ENCODE data around the gene PFKP. TPM values are rescaled to one million over a fixed set of nuclear protein-coding genes. Genes with fewer than 3 reads are reported as not detected.

PFKP gene
- total RNA-seq, 2 donors from 2014 or later: 58.0 to 82.3 TPM

DNA sequence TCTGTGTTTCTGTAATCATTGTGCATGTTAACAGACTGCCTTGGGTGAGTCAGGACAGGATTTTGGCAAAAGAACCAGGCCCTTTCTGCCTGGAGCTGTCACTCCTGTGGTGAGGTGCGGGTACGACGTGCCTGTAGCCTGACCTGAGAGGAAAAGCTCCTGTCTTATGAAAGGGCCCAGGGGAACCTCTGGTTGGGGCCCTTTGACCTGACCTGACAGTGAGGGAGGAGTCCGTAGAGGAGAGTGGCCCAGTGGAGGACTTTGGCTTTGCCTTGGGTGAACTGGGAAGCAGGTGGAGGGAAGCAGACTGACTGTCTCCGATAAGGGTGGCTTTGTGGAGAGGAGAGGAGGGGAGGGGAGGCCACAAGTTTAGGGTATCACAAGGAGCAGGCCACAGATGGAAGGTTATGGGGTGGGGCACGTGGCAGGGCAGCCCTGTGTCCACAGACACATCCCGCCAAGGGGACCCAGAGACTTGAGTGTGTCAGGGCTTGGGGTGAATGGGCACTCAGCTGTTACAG, 6.9 kb downstream of the PFKP start:
- H3K4me3 ChIP-seq (ENCODE audit: low read length): no peak overlapping the region
- Mint-ChIP-seq H3K36me3 (ENCODE audit: low read depth) (peaks cover 16% of the 10 kb centered on the region), H3K27ac (no peak overlapping the region), H3K4me1 (peaks cover 64% of the 10 kb centered on the region), H3K9me3 (no peaks in the 10 kb centered on the region), H3K27me3 (ENCODE audit: insufficient read depth) (no peaks in the 10 kb centered on the region), H3K4me3 (no peak overlapping the region)
- no peaks in the 10 kb centered on the region for H3K36me3 ChIP-seq (ENCODE audit: control insufficient read depth, insufficient read depth, low read length)
- H3K9ac ChIP-seq (ENCODE audit: extremely low read depth, low read length, poor library complexity, severe bottlenecking): no peak overlapping the region
- no peaks in the 10 kb centered on the region for H3K27me3 ChIP-seq (ENCODE audit: control insufficient read depth, insufficient read depth, low read length, poor library complexity, severe bottlenecking)
- H3K27ac ChIP-seq (ENCODE audit: low read depth, low read length): no peak overlapping the region
- DNase-seq: no peak
- peaks cover 6% of the 10 kb centered on the region for H3K4me1 ChIP-seq (ENCODE audit: control insufficient read depth, insufficient read depth, low read length)
- TF ChIP-seq CTCF (conservative IDR thresholded peaks at IDR 0.05): no peak
- no peaks in the 10 kb centered on the region for H3K9me3 ChIP-seq (ENCODE audit: control insufficient read depth, low read length)
- 94 to 96% methylated on average over 7 of the region's 7 CpGs for WGBS, 2 experiments (ENCODE audit: insufficient coverage in 1 of 2, insufficient read length in 1 of 2)

DNA sequence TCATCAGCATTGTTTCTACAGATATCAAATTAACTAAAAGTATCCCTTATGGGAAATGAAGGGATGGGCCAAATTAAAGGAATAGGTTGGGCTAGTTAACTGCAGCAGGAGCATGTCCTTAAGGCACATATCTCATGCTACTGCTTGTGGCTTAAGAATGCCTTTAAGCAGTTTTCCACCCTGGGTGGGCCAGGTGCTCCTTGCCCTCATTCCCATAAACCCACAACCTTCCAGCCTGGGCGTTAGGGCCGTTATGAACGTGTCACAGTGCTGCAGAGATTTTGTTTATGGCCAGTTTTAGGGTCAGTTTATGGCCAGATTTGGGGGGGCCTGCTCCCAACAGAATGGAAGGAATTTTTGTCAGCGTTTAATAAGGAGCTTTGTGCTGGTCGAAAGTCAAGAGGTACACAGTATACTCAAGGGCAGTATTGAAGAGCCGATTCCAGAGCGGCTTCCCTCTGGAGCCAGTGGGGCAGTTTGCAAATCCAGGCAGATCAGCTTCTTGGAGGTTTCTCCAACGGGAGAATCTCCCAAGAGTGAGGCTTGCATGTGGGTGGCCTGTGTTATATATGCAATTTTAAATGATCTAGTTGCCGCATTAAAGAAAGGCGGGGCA, 7.7 kb downstream of the PFKP start:
- Mint-ChIP-seq H3K27me3 (ENCODE audit: insufficient read depth) (no peaks in the 10 kb centered on the region), H3K36me3 (ENCODE audit: low read depth) (peaks cover 12% of the 10 kb centered on the region), H3K4me1 (peaks cover 59% of the 10 kb centered on the region), H3K4me3 (no peak overlapping the region), H3K27ac (no peak overlapping the region), H3K9me3 (no peaks in the 10 kb centered on the region)
- no peak overlapping the region for H3K9ac ChIP-seq (ENCODE audit: extremely low read depth, low read length, poor library complexity, severe bottlenecking)
- no peak overlapping the region for H3K4me3 ChIP-seq (ENCODE audit: low read length)
- 91 to 93% methylated on average over 8 to 10 of the region's 10 CpGs for WGBS, 2 experiments (ENCODE audit: insufficient coverage in 1 of 2, insufficient read length in 1 of 2)
- H3K9me3 ChIP-seq (ENCODE audit: control insufficient read depth, low read length): no peaks in the 10 kb centered on the region
- H3K36me3 ChIP-seq (ENCODE audit: control insufficient read depth, insufficient read depth, low read length): no peaks in the 10 kb centered on the region
- DNase-seq: no peak
- no peaks in the 10 kb centered on the region for H3K27me3 ChIP-seq (ENCODE audit: control insufficient read depth, insufficient read depth, low read length, poor library complexity, severe bottlenecking)
- TF ChIP-seq CTCF (conservative IDR thresholded peaks at IDR 0.05): no peak
- H3K27ac ChIP-seq (ENCODE audit: low read depth, low read length): no peak overlapping the region
- peaks cover 6% of the 10 kb centered on the region for H3K4me1 ChIP-seq (ENCODE audit: control insufficient read depth, insufficient read depth, low read length)

DNA sequence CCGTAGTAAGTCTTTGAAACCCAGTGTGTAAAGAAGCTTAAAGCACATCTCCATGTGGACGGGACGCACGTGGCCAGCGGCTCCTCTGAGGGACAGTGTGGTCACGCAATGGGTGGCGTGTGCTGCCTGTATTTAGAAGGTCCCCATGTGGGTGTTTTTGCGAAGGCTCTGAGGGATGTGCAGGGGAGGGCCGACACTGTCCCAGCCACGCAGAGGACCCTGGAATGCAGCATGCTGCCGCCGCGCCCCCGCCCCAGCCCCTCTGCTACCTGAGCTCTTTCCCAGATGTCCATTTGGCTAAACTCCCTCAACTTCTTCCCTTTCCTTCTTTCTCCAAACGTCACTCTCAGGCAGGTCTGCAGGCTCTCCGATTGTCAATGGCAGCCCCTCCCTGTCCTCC, 8.8 kb downstream of the PFKP start:
- no peak for DNase-seq
- Mint-ChIP-seq H3K4me3 (no peak overlapping the region), H3K4me1 (peaks cover 61% of the 10 kb centered on the region), H3K27me3 (ENCODE audit: insufficient read depth) (no peaks in the 10 kb centered on the region), H3K27ac (no peak overlapping the region), H3K36me3 (ENCODE audit: low read depth) (peaks cover 11% of the 10 kb centered on the region), H3K9me3 (no peaks in the 10 kb centered on the region)
- TF ChIP-seq CTCF (conservative IDR thresholded peaks at IDR 0.05): no peak
- Histone ChIP-seq H3K4me3 (ENCODE audit: low read length) (no peak overlapping the region), H3K4me1 (ENCODE audit: control insufficient read depth, insufficient read depth, low read length) (peaks cover 6% of the 10 kb centered on the region), H3K36me3 (ENCODE audit: control insufficient read depth, insufficient read depth, low read length) (no peaks in the 10 kb centered on the region), H3K9me3 (ENCODE audit: control insufficient read depth, low read length) (no peaks in the 10 kb centered on the region), H3K27me3 (ENCODE audit: control insufficient read depth, insufficient read depth, low read length, poor library complexity, severe bottlenecking) (no peaks in the 10 kb centered on the region), H3K9ac (ENCODE audit: extremely low read depth, low read length, poor library complexity, severe bottlenecking) (no peak overlapping the region), H3K27ac (ENCODE audit: low read depth, low read length) (no peak overlapping the region)
- 93 to 94% methylated on average over 9 to 16 of the region's 16 CpGs for WGBS, 2 experiments (ENCODE audit: insufficient coverage in 1 of 2, insufficient read length in 1 of 2)
